Osteoblast (primary cell): ENCODE measurements around the gene PRPF39. TPM values are rescaled to one million over a fixed set of nuclear protein-coding genes. Genes with fewer than 3 reads are reported as not detected.
A peak's percentile ranks its signal among the peaks of the same experiment; 100 is the strongest.

Experiments
- DNase-seq: peaks from one replicate; pipeline ENCODE4 v3.0.0; 2011; ENCODE audit warnings: low spot score, mixed read lengths; ENCODE audit not compliant: insufficient read length; ENCODE audit errors: missing footprints
- H2AFZ ChIP-seq: 2 replicates; pipeline ENCODE4 v1.6.0; 2011; ENCODE audit warnings: mild to moderate bottlenecking, low read length
- H3K27ac ChIP-seq: 2 replicates; pipeline ENCODE4 v1.5.1; 2011; ENCODE audit warnings: mild to moderate bottlenecking, low read depth, low read length, moderate library complexity
- H3K27me3 ChIP-seq: 2 replicates; pipeline ENCODE4 v1.6.0; 2012; ENCODE audit warnings: mild to moderate bottlenecking, control low read depth, inconsistent platforms, low read length, moderate library complexity; ENCODE audit not compliant: insufficient read depth
- H3K36me3 ChIP-seq: 2 replicates; pipeline ENCODE4 v1.5.1; 2011; ENCODE audit warnings: mild to moderate bottlenecking, low read length, control low read depth, moderate library complexity; ENCODE audit not compliant: insufficient read depth
- H3K4me1 ChIP-seq: 2 replicates; pipeline ENCODE4 v1.5.1; 2011; ENCODE audit warnings: mild to moderate bottlenecking, low read length, control low read depth, moderate library complexity; ENCODE audit not compliant: insufficient read depth
- H3K4me2 ChIP-seq: 2 replicates; pipeline ENCODE4 v1.6.0; 2011; ENCODE audit warnings: mild to moderate bottlenecking, low read length; ENCODE audit not compliant: insufficient read depth
- H3K4me3 ChIP-seq: fragments of 200-600 bp; sonication (generic); 3 replicates; pipeline ENCODE4 v1.5.1; 2012; ENCODE audit warnings: mild to moderate bottlenecking, low read length, inconsistent platforms; ENCODE audit not compliant: insufficient read depth
- H3K79me2 ChIP-seq: 2 replicates; pipeline ENCODE4 v1.6.0; 2012; ENCODE audit warnings: mild to moderate bottlenecking, low read length, control low read depth, inconsistent platforms; ENCODE audit not compliant: insufficient read depth
- H3K9me3 ChIP-seq: 2 replicates; pipeline ENCODE4 v1.5.1; 2011; ENCODE audit warnings: low read depth, low read length, control low read depth
- H4K20me1 ChIP-seq: 2 replicates; pipeline ENCODE4 v1.6.0; 2012; ENCODE audit warnings: mild to moderate bottlenecking, low read length, control low read depth; ENCODE audit not compliant: insufficient read depth
- CTCF ChIP-seq: IDR thresholded peaks from 2 replicates; pipeline ENCODE4 v1.5.1; 2011; ENCODE audit warnings: mild to moderate bottlenecking, low read depth, low read length, moderate library complexity; ENCODE audit errors: extremely low read depth
- total RNA-seq: library from RNA; depleted of rRNA; stranded (reverse); fragments of >200 nt; gene quantifications from 2 replicates; pipeline ENCODE4 v1.2.3, GENCODE V29; 2012

The PRPF39 gene
- total RNA-seq, 1 donor, result 35.1 TPM

GRCh38 chr14:45104561-45104960, 20.6 kb downstream of the PRPF39 start:
- no peak overlapping the region for H3K4me3 ChIP-seq
- DNase-seq, result no peak
- H4K20me1 ChIP-seq, result no peaks in the 10 kb centered on the region
- no peaks in the 10 kb centered on the region for H3K9me3 ChIP-seq
- no peak overlapping the region for H3K4me2 ChIP-seq
- H3K36me3 ChIP-seq, result peaks cover 46% of the 10 kb centered on the region
- H3K4me1 ChIP-seq, result no peaks in the 10 kb centered on the region
- TF ChIP-seq CTCF, result no peak
- H3K27ac ChIP-seq, result no peak overlapping the region
- H3K27me3 ChIP-seq, result no peaks in the 10 kb centered on the region
- H3K79me2 ChIP-seq, result peaks cover 22% of the 10 kb centered on the region
- no peak overlapping the region for H2AFZ ChIP-seq

GRCh38 chr14:45112896-45113781, 29.2 kb downstream of the PRPF39 start:
- Histone ChIP-seq H3K27ac (peak overlapping the region; percentile 43), H3K36me3 (peaks cover 64% of the 10 kb centered on the region), H3K9me3 (no peaks in the 10 kb centered on the region), H3K4me2 (no peak overlapping the region), H3K4me3 (no peak overlapping the region), H3K4me1 (peaks cover 10% of the 10 kb centered on the region), H2AFZ (no peak overlapping the region), H3K27me3 (no peaks in the 10 kb centered on the region), H3K79me2 (peaks cover 2% of the 10 kb centered on the region), H4K20me1 (peaks cover 6% of the 10 kb centered on the region)
- DNase-seq, result no peak
- TF ChIP-seq CTCF, result no peak

GRCh38 chr14:45114327-45114726, 30.4 kb downstream of the PRPF39 start:
- Histone ChIP-seq H3K4me2 (no peak overlapping the region), H4K20me1 (peaks cover 6% of the 10 kb centered on the region), H2AFZ (no peak overlapping the region), H3K27ac (no peak overlapping the region), H3K36me3 (peaks cover 72% of the 10 kb centered on the region), H3K4me3 (no peak overlapping the region), H3K9me3 (no peaks in the 10 kb centered on the region), H3K79me2 (peaks cover 2% of the 10 kb centered on the region), H3K27me3 (no peaks in the 10 kb centered on the region), H3K4me1 (peaks cover 10% of the 10 kb centered on the region)
- no peak for DNase-seq
- TF ChIP-seq CTCF, result no peak

- TF ChIP-seq CTCF, result no peak
- Histone ChIP-seq H3K27ac (no peak overlapping the region), H3K4me3 (no peak overlapping the region), H4K20me1 (no peaks in the 10 kb centered on the region), H3K4me1 (peaks cover under 1% of the 10 kb centered on the region), H3K79me2 (no peaks in the 10 kb centered on the region), H3K36me3 (peaks cover 76% of the 10 kb centered on the region), H3K27me3 (no peaks in the 10 kb centered on the region), H2AFZ (no peak overlapping the region), H3K4me2 (no peak overlapping the region), H3K9me3 (no peaks in the 10 kb centered on the region)
- DNase-seq, result no peak
These were observed 34.7 kb downstream of the PRPF39 start for GRCh38 chr14:45118594-45118993.
